GM19239 (cell line): Measurements from ENCODE around the gene HDGFL2.

Experiments used
- DNase-seq: peaks from one replicate; pipeline ENCODE4 v3.0.0; 2011; ENCODE audit warnings: low spot score; ENCODE audit not compliant: insufficient read length
- FAIRE-seq: peaks from 2 replicates; lab custom pipeline; 2011; peaks lifted over from hg19 to GRCh38; lab: Jason Lieb, UNC

HDGFL2 gene

GRCh38 chr19:4547303-4548237 is 75.5 kb downstream of the HDGFL2 start:
- DNase-seq, result no peak
- FAIRE-seq, result no peak

GRCh38 chr19:4548238-4548584 is 76.1 kb downstream of the HDGFL2 start:
- no peak for FAIRE-seq
- no peak for DNase-seq

DNA sequence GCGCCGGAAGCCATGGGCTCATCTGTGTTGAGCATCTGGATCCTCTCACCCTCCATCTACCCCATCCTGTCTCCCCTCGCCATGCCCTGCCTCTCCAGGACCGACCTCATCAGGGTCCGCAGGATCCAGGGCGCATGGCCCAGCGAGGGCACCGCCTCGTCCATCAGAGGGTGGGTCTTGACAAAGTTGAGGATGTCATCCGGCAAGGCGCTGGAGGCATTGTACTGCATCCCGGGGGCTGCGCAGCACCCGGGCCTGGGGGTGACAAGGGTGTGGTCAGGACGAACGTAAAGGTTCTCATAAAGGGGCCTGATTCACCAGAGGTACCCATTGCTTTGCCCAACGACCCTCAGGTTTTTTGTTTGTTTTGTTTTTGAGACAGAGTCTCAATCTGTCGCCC is 77.9 kb downstream of the HDGFL2 start:
- no peak for DNase-seq
- FAIRE-seq, result no peak

DNA sequence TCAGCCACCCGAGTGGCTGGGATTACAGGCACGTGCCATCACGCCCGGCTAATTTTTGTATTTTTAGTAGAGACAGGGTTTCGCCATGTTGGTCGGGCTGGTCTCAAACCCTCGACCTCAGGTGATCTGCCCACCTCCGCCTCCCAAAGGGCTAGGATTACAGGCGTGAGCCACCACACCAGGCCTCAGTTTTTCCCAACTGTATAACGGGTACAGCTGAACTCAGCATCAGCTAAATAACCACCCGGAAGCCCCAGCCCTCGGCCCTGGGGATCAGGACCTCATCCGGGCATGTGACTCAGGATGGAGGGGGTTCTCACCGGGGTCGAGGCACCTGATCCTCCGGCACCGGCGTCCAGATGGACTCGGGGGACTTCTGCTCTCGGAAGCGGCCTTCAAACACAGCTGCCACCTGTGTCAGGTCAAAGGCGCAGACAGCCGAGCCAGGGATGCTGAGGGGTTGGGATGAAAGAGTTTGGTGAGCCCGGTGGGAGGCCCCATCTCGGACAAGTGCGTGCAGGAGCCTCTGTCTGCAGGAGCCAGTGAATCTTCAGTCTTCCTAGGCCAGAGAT is 78.5 kb downstream of the HDGFL2 start:
- no peak for DNase-seq
- FAIRE-seq, result no peak
